Stimulated activated CD8-positive, alpha-beta memory T cell treated with anti-CD3 and anti-CD28 coated beads, Interleukin-2, amount 100 ng/mL, for 48 hours (primary cell): ENCODE results near the gene GPR150.
"Not testable (repeated sequence)": the region's sequence is repeated elsewhere in the genome, so short reads cannot be mapped to it uniquely, and the experiment has no call there.

Experiments
- DNase-seq, 2 donors: peaks; one replicate each; pipeline ENCODE4 v3.0.0-alpha.2; 2020; ENCODE audit warnings: low read depth in 2 of 2

Gene GPR150

DNA sequence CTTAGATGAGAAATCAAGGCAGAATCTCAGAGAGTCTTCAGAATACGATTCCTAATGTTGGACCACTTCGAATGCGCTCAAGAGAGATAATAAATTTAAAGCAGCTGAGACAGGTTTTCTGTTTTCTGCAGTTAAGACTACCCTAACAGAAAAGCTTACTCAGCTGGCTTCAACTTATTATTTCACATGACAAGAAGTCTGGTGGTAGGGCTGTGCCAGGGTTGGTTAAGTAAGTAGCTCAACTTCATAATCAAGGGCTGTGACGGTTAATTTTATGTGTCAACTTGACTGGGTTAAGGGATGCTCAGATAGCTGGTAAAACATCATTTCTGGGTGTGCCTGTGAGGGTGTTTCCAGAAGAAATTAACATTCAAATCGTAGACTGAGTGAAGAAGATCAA is 3.8 kb downstream of the GPR150 start:
- no peak for DNase-seq

DNA sequence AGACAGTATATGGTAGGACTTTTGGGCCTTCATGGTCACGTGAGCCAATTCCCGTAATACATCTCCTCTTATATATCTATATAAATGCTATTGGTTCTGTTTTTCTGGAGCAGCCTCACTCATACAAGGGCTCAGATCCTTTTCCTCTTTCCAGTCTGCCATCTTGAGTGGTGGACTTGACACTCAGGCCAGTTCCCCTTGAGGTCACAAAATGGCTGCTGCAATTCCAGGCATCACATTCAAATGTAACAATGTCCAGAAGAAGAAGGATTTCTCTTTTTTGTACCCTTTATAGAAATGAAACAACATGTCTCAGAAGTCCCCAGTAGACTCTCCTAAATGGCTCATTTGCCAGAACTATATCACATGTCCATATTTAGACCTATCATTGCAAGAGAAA is 4.5 kb downstream of the GPR150 start:
- no peak for DNase-seq

DNA sequence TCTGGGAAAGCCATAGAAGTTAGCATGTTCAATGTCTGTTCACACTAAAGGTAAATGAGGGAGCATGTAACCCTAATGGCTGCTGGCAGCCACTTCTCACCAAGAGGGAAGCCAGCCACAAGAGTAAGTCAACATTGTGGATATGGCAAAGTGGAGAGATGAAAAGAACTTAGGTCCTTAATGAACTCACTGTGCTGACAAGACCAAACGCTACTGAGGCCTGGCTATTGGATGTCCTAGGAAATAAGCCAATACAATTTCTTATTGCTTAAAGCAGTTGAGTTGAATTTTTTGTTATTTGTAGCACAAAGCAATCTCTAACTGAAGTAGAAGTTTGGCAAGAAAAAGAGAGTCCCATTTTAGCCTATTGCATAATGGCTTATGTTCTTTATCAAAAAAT is 6.8 kb downstream of the GPR150 start:
- DNase-seq = no peak

DNA sequence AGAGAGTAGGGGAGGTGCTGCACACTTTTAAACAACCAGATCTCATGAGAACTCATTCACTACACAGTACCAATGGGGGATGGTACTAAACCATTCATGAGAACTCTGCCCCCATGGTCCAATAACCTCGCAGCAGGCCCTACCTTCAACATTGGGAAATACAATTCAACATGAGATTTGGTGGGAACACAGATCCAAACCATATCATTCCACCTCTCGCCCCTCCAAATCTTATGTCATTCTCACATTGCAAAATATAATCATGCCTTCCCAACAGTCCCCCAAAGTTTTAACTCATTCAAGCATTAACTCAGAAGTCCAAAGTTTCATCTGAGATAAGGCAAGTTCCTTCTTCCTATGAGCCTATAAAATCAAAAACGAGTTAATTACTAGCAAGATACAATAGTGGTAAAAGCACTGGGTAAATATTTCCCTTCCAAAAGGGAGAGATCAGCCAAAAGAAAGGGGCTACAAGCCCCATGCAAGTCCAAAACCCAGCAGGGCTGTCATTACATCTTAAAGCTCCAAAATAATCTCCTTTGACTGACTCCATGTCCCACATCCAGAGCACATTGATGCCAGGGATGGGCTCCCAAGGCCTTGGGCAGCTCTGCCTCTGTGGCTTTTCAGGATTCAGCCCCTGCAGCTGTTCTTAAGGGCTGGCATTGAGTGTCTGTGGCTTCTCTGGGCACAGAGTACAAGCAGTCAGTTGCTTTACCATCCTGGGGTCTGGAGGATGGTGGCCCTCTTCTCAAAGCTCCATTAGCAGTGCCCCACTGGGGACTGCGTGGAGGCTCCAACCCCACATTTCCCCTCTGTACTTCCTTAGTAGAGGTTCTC is 8.3 kb downstream of the GPR150 start:
- no peak for DNase-seq

DNA sequence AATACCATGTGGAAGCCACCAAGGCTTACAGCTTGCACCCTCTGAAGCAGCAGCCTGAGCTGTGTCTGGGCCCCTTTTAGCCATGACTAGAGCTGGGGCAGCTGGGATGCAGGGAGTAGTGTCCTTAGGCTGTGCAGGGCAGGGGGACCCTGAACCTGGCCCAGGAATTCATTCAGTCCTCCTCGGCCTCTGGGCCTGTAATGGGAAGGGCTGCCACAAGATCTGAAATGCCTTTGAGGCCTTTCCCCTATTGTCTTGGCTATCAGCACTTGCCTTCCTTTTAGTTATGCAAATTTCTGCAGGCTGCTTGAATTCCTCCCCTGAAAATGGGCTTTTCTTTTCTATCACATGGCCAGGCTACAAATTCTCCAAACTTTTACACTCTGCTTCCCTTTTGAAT is 9.0 kb downstream of the GPR150 start:
- DNase-seq = no peak

DNA sequence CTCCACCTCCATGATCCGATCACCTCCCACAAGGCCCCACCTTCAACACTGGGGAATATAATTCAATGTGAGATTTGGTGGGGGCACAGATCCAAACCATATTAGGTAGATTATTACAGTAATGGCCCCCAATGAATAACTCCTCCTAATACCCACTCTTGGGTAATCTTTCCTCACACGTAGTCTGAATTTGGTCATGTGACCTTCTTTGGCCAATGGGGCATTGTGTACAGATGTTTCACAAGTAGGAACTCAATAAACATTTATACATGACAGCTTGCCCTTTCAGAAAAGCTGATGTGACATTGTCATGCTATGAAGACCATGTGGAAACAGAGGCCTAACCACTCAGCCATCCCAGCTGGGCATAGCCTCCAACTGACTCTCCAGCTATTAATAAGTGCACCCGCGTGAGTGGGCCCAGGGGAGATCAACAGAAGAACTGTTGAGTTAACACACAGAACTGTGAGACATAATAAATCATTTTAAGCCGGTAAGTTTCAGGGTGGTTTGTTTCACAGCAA is 10.6 kb downstream of the GPR150 start:
- DNase-seq = no peak

DNA sequence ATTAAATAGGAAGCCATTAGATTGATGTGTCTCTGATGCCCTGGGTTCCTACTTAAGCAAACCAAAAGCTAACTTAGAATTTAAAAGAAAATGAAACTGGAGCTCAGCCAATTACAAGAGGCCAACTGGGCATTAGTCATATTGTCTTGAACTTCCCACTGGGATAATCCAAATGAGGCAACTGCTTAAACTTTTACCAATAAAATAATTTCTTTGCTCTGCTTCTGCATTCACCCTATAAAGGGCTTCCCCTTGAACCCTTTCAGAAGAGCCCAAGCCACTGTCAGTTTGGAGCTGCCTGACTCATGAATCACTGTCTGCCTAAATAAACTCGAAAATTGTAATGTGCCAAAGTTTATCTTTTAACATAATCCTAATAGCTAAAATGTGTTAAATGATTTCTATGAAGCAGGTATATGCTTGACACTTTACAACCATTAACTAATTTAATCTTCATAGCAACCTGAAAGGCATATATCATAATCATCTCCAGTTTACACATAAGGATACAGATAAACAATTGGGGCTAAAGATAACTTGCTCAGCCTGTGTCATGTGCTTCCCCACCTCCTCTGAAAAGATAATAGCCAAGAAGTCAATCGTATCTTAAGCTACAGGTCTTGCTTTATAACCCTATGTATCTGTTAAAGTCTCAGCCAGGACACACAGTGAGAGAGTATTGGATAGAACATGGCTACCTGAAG is 11.5 kb downstream of the GPR150 start:
- DNase-seq = no peak

DNA sequence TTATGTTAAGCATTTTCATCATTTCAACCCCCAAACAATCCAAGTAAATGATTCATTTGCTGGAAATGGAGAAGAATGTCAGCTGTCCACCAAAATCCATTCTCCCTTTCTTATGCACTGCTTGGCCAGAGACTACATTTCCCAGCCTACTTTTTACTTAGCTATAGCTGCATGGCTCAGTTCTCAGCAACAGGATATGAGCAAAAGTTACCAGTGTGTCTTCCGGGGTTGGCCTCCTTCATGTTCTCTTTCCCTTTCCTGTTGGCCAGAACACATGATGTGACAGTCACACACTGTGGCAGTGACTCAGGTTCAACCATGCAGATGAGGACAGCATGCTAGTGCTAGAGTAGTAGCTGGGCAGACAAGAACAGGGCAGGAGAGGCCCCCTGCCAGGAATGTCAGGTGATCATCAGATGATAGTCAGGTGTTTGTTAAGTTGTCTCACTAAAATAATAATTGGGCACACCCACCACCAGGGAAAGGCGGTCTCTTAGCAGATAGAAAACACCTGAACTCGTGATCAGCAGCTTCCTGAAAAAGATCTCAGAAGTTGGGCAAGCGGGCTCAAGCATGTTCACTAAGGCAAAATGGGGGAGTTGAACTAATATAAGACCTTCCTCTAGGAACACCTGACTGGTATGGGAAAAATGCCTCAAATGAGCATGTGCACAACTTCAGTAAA is 12.2 kb downstream of the GPR150 start:
- peak; percentile 20 to 45 for DNase-seq

DNA sequence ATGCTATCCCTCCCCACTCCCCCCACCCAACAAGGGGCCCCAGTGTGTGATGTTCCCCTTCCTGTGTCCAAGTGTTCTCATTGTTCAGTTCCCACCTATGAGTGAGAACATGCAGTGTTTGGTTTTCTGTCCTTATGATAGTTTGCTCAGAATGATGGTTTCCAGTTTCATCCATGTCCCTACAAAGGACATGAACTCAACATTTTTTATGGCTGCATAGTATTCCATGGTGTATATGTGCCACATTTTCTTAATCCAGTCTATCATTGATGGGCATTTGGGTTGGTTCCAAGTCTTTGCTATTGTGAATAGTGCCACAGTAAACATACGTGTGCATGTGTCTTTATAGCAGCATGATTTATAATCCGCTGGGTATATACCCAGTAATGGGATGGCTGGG is 13.1 kb downstream of the GPR150 start:
- DNase-seq = not testable (repeated sequence)

DNA sequence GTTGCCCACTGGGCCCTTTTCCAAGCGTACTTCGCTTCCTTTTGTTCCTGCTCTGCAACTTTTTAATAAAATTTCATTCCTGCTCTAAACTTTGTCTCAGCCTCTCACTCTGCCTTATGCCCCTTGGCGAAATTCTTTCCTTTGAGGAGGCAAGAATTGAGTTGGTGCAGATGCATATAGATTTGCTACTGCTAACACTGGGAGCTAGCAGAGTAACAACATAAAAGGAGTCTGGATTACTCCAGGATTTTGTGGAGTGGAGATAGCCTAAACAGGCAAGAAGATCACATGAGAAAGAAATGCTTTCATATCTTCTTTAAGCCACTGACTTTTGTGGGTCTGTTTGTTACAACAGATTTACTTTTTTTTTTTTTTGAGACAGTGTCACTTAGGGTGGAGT is 13.8 kb downstream of the GPR150 start:
- DNase-seq = no peak

DNA sequence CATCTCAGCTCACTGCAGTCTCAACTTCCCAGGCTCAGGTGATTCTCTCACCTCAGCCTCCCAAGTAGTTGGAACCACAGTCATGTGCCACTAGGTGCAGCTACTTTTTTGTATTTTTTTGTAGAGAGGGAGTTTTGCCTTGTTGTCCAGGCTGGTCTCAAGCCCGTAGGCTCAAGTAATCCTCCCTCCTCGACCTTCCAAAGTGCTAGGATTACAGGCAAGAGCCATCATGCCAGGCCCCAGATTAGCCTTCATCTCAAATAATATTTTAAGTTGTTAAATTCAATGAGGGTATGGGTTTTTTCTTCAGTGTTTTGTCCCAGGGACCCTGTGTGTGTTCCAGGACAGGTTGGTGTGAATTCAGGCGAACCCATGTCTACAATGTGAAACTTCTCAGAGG is 14.2 kb downstream of the GPR150 start:
- no peak for DNase-seq

DNA sequence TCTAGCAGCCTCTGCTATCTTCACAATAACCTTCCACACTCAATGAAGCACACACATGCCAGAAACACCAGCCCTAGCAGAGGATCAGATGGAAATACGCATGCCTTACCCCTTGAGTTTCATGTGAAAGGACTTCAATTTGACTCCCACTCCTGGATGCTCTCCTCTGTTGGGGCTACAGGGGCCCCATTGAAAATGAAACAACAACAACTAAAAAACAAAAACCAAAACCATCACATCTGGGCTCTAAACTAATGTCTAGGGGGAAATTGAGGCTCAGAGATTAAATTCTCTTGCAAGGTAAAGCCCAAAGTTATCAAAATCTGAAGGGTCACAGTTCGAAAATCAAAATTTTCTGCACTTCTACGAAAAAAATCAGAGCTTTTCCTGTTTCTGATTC is 18.7 kb downstream of the GPR150 start:
- DNase-seq = no peak

DNA sequence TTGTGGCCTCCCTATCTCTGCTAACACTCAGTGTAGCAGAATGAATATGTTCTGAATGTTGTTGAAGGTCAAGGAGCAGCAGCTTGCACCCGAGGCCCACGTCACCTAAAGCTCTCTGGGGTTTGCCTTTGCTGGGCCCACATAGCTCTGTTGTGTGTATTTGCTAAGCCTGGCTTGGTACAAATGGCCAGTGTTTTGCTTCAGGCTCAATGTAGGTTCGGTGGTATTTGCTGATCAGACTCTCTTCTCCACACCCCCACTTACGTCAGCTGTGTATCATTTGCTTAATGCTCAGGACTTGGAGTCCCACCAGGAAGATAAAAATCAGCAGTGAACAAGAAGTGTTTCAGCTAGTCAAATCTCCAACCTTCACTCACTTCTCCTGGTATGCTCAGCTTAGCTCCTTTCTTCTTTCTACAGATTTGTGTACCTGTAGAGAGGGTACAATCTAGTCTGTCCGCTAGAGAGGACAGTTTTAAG is 21.9 kb downstream of the GPR150 start:
- no peak for DNase-seq

DNA sequence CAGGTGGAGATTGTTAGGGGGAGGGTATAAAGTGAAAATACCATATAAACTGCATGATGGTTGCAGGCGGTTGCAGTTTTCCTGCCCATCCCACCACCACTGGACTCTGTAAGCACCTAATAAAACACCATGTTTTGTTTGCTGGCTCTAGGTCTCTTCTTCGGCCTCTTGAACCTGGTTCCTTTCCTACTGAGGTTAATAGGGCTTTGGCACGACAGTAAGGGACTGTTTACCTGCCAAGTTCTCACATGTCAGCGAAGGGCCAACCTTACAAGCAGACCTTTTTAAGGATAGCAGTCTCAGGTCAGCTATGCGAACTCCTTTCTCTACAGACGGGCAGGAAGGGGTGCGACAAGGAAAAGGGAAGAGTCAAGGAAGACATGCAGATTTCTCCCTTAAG is 23.3 kb downstream of the GPR150 start:
- no peak for DNase-seq

DNA sequence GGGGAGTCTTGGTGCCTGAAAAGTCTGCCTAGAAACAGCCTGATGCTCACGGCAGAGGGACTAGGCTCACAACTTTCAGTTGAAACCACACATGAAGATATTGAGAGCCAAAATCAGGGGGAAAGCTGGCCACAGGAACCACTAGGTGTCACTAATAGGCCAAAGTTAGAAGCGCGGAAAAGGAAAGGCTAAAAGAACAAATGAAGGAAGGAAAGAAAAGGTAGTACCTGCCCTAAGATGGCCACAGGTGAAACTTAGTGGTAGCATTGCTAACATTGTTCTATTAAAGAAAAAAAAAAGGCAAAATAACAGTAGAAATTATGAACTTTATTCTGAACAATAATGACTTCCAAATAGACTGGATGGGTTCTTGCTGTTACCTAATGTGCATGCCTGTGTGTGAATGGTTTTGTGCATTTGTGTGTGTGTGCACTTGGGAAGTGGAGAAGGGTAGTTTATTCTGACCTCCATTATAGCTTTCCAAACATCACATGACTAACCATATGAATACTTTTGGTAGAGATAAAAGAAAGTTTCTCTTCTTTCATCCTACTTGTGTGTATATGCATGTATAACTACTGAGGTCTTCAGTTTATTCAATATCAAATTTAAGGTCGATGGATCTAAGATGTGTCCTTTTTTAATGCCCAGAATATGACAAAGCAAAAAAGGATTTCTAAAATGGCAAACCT is 24.6 kb downstream of the GPR150 start:
- DNase-seq = no peak

DNA sequence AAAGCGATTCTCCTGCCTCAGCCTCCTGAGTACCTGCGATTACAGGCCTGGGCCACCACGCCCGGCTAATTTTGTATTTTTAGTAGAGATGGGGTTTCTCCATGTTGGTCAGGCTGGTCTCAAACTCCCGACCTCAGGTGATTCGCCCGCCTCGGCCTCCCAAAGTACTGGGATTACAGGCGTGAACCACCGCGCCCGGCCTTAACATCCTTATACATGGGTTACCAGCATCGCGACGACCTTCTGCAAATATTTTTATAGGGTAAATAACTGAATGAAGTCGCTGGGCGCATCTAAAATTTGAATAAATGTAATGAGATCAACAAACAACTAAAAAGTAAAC is 26.3 kb downstream of the GPR150 start:
- DNase-seq = not testable (repeated sequence)

DNA sequence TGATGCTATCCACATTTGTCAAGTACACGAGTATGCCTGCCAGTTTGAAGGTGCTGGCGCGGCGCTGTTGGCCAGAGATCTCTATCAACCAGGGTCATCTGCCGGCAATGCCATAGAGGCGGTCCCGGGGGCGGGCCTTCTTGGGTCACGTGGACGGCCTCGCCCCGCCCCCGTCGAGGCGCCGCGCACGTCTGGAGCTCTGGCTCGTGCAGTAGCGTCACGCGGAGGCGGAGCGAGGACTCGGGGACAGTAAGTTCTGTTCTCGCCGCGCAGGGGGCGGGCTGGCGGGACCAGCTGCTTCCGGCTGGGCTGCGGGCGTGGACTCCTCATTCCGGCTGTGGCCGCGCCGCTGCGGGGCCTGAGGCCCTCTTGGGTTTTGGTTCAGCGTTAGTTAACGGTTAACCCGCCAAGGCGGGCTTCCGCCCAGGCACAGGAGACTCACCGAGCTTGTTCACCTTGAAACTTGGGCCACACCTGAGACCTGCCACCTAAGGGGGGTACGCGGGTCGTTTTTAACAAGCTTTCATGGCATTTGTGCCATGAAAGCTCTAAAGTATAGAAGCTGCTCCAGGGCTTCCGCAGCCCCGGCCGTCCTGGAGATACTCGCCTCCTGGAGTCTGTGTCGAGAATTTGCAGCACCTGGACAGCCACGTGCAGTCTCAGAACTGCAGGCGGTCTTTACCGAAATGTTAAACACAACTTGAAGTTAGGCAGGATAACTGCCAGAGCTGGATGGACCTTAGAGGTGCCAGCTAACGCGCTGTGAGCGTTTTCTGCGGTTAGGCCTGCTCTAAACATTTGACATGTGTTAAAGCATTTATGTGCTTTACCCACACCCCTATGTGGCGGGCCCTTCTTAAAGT is 26.9 kb downstream of the GPR150 start, which contains the start of gene RFESD:
RFESD (plus strand) TSS at position 209 of the 863 bp plus-strand sequence. CDS start 5,495 bp downstream, outside the sequence.
- peak; percentile 93 to 97 for DNase-seq

DNA sequence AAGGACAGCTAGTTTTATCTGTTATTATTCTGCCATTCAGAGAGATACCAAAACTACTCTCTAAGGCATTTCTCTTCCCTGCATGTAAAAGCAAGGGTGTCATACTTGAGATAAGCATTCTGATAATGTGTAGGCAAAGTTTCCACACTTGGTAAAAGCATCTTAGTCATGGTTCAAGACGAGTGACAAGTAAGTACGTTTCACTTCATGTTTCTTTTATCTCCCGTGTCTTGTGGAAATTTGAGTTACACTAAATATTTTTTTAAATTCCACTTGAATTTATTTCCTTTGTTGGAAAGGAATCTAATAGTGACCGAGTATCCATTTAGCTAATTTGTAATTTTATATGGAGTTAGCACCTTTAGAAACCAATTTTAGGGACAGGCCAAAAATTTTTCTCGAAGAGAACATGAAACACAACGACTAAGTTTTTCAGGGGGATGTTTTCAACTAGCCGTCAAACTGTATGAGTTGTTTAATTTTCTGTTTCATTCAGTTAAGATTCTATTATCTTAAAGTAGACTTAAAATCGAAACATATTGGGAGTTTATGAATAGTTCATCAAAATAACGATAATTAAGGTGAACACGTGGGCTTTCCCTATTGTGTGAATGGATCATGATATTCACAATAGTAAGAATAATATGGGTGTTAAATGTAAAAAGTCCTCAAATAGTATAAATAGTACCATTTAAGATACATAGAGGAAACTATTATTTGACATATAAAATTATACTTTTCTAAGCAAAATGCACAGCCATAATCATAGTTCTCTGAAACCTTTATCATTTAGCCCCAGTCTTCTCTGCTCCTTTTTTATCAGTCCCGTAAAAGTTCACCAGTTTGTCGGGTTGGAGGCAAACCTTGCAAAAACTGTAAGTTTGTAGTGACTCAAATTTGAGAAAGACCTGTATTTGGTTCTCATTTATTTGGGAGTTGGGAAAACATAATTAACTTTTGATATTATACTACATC is 28.3 kb downstream of the GPR150 start:
- no peak for DNase-seq

DNA sequence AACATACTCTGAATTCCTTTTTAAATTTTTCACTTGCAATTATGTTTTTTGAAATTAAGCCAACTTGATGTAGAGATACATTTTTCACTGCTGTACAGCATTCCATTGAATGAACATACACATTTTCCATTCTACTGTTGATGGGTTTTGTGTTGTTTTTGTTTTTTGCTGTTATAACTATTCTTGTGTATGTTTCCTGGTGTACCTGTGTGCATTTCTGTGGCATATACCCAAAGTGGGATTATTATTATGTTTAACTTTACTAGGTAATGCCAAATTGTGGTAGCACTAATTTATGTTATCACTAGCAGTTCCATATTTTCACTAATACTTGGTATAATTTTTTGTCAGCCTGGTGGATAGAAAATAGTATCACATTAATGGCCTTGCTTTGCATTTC is 29.4 kb downstream of the GPR150 start:
- DNase-seq = no peak
